CD14-positive monocyte (primary cell): ENCODE results near the gene BLVRB. TPM values are rescaled to one million over a fixed set of nuclear protein-coding genes. Genes with fewer than 3 reads are reported as not detected.
"Not testable (repeated sequence)": the region's sequence is repeated elsewhere in the genome, so short reads cannot be mapped to it uniquely, and the experiment has no call there.

ENCODE experiments used
- DNase-seq, 3 donors: peaks; one replicate each; pipeline ENCODE4 v3.0.0-alpha.2; 2011 to 2022
- H2AFZ ChIP-seq: 2 replicates; pipeline ENCODE4 v1.6.0; 2012; ENCODE audit warnings: mild to moderate bottlenecking, low read depth, low read length, inconsistent platforms; ENCODE audit not compliant: insufficient read depth, poor library complexity, severe bottlenecking
- H3K27ac ChIP-seq, 2 donors: 1 replicate in 1 of 2; 2 replicates in 1 of 2; pipeline ENCODE4 v1.5.1; 2012 to 2013; ENCODE audit warnings: low read length in 2 of 2, control low read depth in 1 of 2, inconsistent platforms in 1 of 2, low read depth in 1 of 2, mild to moderate bottlenecking in 1 of 2
- H3K27me3 ChIP-seq, 2 donors: one replicate each; pipeline versions ENCODE4 v1.6.0 to v1.6.1; 2011 to 2013; ENCODE audit warnings: low read length in 2 of 2; ENCODE audit not compliant: control insufficient read depth in 2 of 2, insufficient read depth in 2 of 2
- H3K36me3 ChIP-seq, 2 donors: replicated peaks in 1 of 2; 1 replicate in 1 of 2; 2 replicates in 1 of 2; pipeline versions ENCODE4 v1.5.1 to v1.6.1; 2012 to 2013; ENCODE audit warnings: low read length in 2 of 2, control low read depth in 1 of 2, inconsistent platforms in 1 of 2, mild to moderate bottlenecking in 1 of 2; ENCODE audit not compliant: insufficient read depth in 2 of 2, control insufficient read depth in 1 of 2
- H3K4me1 ChIP-seq, 2 donors: 1 replicate in 1 of 2; 2 replicates in 1 of 2; pipeline versions ENCODE4 v1.5.1 to v1.6.1; 2012 to 2013; ENCODE audit warnings: low read length in 2 of 2, control low read depth in 1 of 2, inconsistent platforms in 1 of 2, mild to moderate bottlenecking in 1 of 2, moderate library complexity in 1 of 2; ENCODE audit not compliant: insufficient read depth in 2 of 2, control insufficient read depth in 1 of 2
- H3K4me2 ChIP-seq: replicated peaks from 2 replicates; pipeline ENCODE3; 2012; ENCODE audit warnings: low read length, moderate library complexity, mild to moderate bottlenecking; ENCODE audit not compliant: poor library complexity, severe bottlenecking; ENCODE audit errors: extremely low read depth
- H3K4me3 ChIP-seq, 3 experiments: fragments of 200-600 bp in 1 of 3; sonication (generic) in 1 of 3; replicated peaks in 1 of 3; 1 replicate in 2 of 3; 2 replicates in 1 of 3; pipeline ENCODE4 v1.5.1; 2011 to 2013; ENCODE audit warnings: low read length in 3 of 3, mild to moderate bottlenecking in 3 of 3, control low read depth in 2 of 3, low read depth in 2 of 3, inconsistent platforms in 1 of 3, moderate library complexity in 1 of 3
- H3K79me2 ChIP-seq: 2 replicates; pipeline ENCODE4 v1.6.0; 2012; ENCODE audit warnings: mild to moderate bottlenecking, control low read depth, inconsistent platforms, low read length, moderate library complexity; ENCODE audit not compliant: insufficient read depth
- H3K9ac ChIP-seq: 2 replicates; pipeline ENCODE4 v1.6.0; 2017; ENCODE audit warnings: low read length, mild to moderate bottlenecking; ENCODE audit not compliant: insufficient read depth, poor library complexity, severe bottlenecking
- H3K9me3 ChIP-seq, 2 donors: replicated peaks in 1 of 2; 1 replicate in 1 of 2; 2 replicates in 1 of 2; pipeline versions ENCODE4 v1.5.1 to v1.6.1; 2012 to 2013; ENCODE audit warnings: low read length in 2 of 2, control low read depth in 1 of 2; ENCODE audit not compliant: control insufficient read depth in 1 of 2, insufficient read depth in 1 of 2
- H4K20me1 ChIP-seq: 2 replicates; pipeline ENCODE4 v1.6.0; 2012; ENCODE audit warnings: mild to moderate bottlenecking, low read length, control low read depth, moderate library complexity; ENCODE audit not compliant: insufficient read depth
- H3K27ac Mint-ChIP-seq, 7 donors: one replicate each; pipeline ENCODE4 v1.8.0; 2020; ENCODE audit warnings: mild to moderate bottlenecking in 7 of 7, mixed read lengths in 7 of 7, moderate library complexity in 6 of 7, inconsistent platforms in 2 of 7
- H3K27me3 Mint-ChIP-seq, 3 donors: one replicate each; pipeline ENCODE4 v1.8.0; 2021 to 2022; ENCODE audit warnings: low read depth in 3 of 3, mild to moderate bottlenecking in 3 of 3, mixed read lengths in 3 of 3, moderate library complexity in 3 of 3, inconsistent platforms in 1 of 3
- H3K36me3 Mint-ChIP-seq, 2 donors: one replicate each; pipeline ENCODE4 v1.8.0; 2020; ENCODE audit warnings: mixed read lengths in 2 of 2, inconsistent platforms in 1 of 2, mild to moderate bottlenecking in 1 of 2
- H3K4me1 Mint-ChIP-seq: one replicate; pipeline ENCODE4 v1.8.0; 2020; ENCODE audit warnings: mild to moderate bottlenecking, mixed read lengths
- H3K4me3 Mint-ChIP-seq, 2 donors: one replicate each; pipeline ENCODE4 v1.8.0; 2020; ENCODE audit warnings: mild to moderate bottlenecking in 2 of 2, mixed read lengths in 2 of 2, moderate library complexity in 1 of 2
- H3K9me3 Mint-ChIP-seq, 7 donors: one replicate each; pipeline ENCODE4 v1.8.0; 2020 to 2022; ENCODE audit warnings: mixed read lengths in 7 of 7, mild to moderate bottlenecking in 6 of 7, moderate library complexity in 6 of 7, inconsistent platforms in 2 of 7
- WGBS: methylation state at CpG from one replicate; pipeline ENCODE4 v1.1.5; 2013; ENCODE audit warnings: missing lambda C conversion rate; ENCODE audit not compliant: insufficient coverage; 5-methylcytosine and 5-hydroxymethylcytosine counted together
- intact Hi-C, 2 donors: fragments of 100-400 bp; cut with micrococcal nuclease; formaldehyde crosslinking; loops; one replicate each; pipeline versions ENCODE4 v1.15.0 to v1.15.1; 2023
- polyA plus RNA-seq, 3 donors: library from polyadenylated mRNA; depleted of rRNA in 1 of 3; unstranded in 2 of 3; stranded (reverse) in 1 of 3; fragments of 300-500 nt in 2 of 3; fragments of >200 nt in 1 of 3; fragmentation: Illumina TruSeq in 2 of 3; gene quantifications; 1 replicate in 2 of 3; 2 replicates in 1 of 3; pipeline ENCODE4 v1.2.3, GENCODE V29; 2012 to 2021
- TF ChIP-seq, protein P1 (sequence below): fragments of 200-600 bp; IDR thresholded peaks from one replicate; pipeline ENCODE4 v1.8.0; 2022; ENCODE audit warnings: antibody characterized with exemption, mild to moderate bottlenecking

The BLVRB gene
- polyA plus RNA-seq, 3 donors = 299 to 625 (median 601) TPM

DNA sequence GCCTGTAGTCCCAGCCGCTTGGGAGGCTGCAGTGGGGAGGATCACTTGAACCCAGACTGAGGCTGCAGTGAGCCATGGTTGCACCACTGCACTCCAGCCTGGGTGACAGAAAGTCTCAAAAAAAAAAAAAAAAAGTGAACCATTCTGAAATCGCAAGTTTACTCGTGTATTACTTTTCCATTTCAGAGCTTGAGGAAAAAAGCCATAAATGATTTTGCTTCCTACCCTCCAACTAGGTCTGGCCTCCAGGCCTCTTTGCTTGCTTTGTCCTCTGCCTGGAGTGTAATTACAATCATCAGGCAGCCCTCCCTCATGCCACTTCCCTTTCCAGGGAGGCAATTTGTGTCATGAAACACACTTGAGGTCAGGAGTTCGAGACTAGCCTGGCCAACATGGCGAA is 8.5 kb downstream of the BLVRB start:
- Mint-ChIP-seq H3K27ac (peak overlapping the region in 1 of 7 donors; percentile 32), H3K4me3 (no peak overlapping the region), H3K27me3 (peaks cover 0 to 2% (median 1%) of the 10 kb centered on the region in 3 donors), H3K4me1 (peaks cover 15% of the 10 kb centered on the region), H3K36me3 (peaks cover 36 to 77% of the 10 kb centered on the region in 2 donors), H3K9me3 (no peaks in the 10 kb centered on the region)
- no peaks in the 10 kb centered on the region for H3K9me3 ChIP-seq
- H3K27ac ChIP-seq = no peak overlapping the region
- TF ChIP-seq, protein P1, sequence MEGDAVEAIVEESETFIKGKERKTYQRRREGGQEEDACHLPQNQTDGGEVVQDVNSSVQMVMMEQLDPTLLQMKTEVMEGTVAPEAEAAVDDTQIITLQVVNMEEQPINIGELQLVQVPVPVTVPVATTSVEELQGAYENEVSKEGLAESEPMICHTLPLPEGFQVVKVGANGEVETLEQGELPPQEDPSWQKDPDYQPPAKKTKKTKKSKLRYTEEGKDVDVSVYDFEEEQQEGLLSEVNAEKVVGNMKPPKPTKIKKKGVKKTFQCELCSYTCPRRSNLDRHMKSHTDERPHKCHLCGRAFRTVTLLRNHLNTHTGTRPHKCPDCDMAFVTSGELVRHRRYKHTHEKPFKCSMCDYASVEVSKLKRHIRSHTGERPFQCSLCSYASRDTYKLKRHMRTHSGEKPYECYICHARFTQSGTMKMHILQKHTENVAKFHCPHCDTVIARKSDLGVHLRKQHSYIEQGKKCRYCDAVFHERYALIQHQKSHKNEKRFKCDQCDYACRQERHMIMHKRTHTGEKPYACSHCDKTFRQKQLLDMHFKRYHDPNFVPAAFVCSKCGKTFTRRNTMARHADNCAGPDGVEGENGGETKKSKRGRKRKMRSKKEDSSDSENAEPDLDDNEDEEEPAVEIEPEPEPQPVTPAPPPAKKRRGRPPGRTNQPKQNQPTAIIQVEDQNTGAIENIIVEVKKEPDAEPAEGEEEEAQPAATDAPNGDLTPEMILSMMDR = no peak
- no peak overlapping the region for H3K9ac ChIP-seq
- peaks cover 32% of the 10 kb centered on the region for H3K79me2 ChIP-seq
- H3K4me2 ChIP-seq = no peak overlapping the region
- no peak for DNase-seq
- H3K4me1 ChIP-seq = peaks cover 15 to 16% of the 10 kb centered on the region in 2 donors
- H2AFZ ChIP-seq = no peak overlapping the region
- intact Hi-C loops = no loop called here
- H4K20me1 ChIP-seq = peaks cover 14% of the 10 kb centered on the region
- peaks cover 51 to 67% of the 10 kb centered on the region in 2 donors for H3K36me3 ChIP-seq
- H3K27me3 ChIP-seq = no peaks in the 10 kb centered on the region
- WGBS = 79% methylated on average over 5 of the region's 5 CpGs
- no peak overlapping the region for H3K4me3 ChIP-seq

DNA sequence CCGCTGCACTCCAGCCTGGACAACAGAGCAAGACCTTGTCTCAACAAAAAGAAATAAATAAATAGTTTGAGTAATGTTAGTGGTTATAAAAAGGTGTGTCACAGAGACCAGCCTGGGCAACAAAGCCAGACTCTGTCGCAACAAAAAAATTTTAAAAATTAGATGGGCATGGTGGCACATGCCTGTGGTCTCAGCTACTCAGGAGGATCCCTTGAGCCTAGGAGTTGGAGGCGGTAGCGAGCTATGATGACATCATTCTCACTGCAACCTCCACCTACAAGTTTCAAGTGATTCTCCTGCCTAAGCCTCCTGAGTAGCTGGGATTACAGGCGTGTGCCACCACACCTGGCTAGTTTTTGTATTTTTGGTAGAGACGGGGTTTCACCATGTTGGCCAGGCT is 11.6 kb downstream of the BLVRB start:
- no CpG with 5 or more reads among the region's 6 CpGs for WGBS
- H3K9ac ChIP-seq, intact Hi-C loops, H3K4me3 Mint-ChIP-seq, H3K9me3 Mint-ChIP-seq, H3K4me1 Mint-ChIP-seq, H3K9me3 ChIP-seq, H3K4me1 ChIP-seq, H3K27me3 ChIP-seq, DNase-seq, H3K27ac ChIP-seq, H3K79me2 ChIP-seq, H2AFZ ChIP-seq, H3K27me3 Mint-ChIP-seq, H3K4me2 ChIP-seq, H3K4me3 ChIP-seq, H3K27ac Mint-ChIP-seq: not testable (repeated sequence)
- peaks cover 59 to 94% of the 10 kb centered on the region in 2 donors for H3K36me3 Mint-ChIP-seq
- Histone ChIP-seq H3K36me3 (peaks cover 69 to 94% of the 10 kb centered on the region in 2 donors), H4K20me1 (peaks cover 14% of the 10 kb centered on the region)
